ENCODE measurements around the gene CCDC88C.

CCDC88C gene

DNA sequence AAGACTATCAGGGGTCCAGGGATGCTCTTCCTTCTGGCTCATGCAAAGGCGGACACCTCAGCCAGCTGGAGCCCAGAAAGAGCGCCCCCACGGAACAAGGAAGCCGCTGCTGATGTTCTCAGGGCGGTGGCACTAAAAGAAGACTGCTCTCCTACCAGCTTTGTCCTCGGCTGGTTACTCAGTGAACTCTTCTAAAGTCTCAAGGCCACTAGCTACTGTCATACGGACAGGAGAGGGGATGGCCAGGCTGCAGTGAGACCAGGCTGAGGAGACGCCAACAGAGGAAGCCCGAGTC, 59.6 kb downstream of the CCDC88C start:
- H3K4me3 ChIP-seq (ENCODE audit: low read depth, low read length), result no peak overlapping the region
- TF ChIP-seq, protein P1, sequence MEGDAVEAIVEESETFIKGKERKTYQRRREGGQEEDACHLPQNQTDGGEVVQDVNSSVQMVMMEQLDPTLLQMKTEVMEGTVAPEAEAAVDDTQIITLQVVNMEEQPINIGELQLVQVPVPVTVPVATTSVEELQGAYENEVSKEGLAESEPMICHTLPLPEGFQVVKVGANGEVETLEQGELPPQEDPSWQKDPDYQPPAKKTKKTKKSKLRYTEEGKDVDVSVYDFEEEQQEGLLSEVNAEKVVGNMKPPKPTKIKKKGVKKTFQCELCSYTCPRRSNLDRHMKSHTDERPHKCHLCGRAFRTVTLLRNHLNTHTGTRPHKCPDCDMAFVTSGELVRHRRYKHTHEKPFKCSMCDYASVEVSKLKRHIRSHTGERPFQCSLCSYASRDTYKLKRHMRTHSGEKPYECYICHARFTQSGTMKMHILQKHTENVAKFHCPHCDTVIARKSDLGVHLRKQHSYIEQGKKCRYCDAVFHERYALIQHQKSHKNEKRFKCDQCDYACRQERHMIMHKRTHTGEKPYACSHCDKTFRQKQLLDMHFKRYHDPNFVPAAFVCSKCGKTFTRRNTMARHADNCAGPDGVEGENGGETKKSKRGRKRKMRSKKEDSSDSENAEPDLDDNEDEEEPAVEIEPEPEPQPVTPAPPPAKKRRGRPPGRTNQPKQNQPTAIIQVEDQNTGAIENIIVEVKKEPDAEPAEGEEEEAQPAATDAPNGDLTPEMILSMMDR (IDR thresholded peaks at IDR 0.05; ENCODE audit: low read depth, low read length, missing control alignments), result no peak
- in situ Hi-C loops (cut with HindIII; ENCODE audit: low sequenced_read_pairs), result no loop called here
- no peak for DNase-seq (ENCODE audit: low read depth)

DNA sequence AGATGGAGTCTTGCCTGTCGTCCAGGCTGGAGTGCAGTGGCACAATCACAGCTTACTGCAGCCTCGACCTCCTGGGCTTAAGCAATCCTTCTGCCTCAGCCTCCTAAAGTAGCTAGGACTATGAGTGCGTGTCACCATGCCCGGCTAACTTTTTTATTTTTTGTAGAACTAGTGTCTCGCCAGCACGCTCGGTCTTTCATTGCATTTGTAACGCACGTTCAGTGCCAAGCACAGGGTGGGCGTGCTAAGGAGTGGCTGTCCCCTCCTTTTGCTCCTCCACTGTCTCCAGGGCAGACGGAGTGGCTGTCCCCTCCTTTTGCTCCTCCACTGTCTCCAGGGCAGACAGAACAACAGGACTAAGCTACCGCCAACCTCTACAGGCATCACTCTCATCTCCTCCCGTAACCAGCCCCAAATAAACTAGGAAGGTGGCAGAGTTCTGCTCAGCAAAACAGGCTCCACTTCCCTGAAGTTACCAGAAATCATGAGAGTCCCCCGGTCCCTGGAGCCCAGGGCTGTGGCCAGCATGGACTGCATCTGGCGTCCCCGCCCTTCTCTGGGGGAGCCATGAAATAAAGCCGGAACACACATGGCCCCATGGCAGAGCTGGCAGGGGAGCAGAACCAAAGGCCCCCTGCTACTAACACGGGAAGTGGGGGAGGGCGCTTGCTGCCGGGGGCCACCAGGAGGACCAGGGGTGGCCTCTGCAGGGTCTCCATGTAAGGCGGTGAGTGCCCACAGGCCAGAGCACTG, 60.2 kb downstream of the CCDC88C start:
- TF ChIP-seq, protein P1 (IDR thresholded peaks at IDR 0.05; ENCODE audit: low read depth, low read length, missing control alignments), result no peak
- DNase-seq (ENCODE audit: low read depth), result no peak
- in situ Hi-C loops (cut with HindIII; ENCODE audit: low sequenced_read_pairs), result no loop called here
- H3K4me3 ChIP-seq (ENCODE audit: low read depth, low read length), result no peak overlapping the region

DNA sequence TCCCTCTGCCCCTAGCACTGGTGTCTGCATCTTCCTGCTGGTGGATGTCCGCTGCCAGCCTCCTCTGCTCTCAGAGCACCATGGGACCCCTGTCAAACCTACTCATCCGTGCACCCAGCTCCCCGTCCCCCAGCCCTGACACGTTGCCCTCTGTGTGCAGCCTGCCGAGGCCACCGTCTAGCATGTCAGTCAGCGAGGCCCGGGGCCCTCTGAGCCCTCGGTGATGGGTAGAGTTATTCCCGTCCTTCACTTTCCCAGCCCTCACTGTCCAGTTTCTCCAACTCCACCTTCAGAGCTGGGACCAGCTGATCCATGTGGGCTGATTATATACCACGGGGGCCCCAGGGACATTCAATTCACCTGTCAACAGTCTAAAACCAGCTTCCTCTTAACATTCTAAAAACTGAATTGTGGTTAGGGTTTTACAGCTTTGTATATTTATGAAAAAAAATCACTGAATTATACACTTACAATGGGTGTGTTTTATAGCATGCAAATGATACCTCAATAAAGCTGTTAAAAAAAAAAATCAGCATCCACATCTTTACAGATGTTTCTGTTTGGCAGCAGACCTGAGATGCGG, 61.3 kb downstream of the CCDC88C start:
- no peak overlapping the region for H3K4me3 ChIP-seq (ENCODE audit: low read depth, low read length)
- no peak for DNase-seq (ENCODE audit: low read depth)
- in situ Hi-C loops (cut with HindIII; ENCODE audit: low sequenced_read_pairs), result no loop called here
- TF ChIP-seq, protein P1 (IDR thresholded peaks at IDR 0.05; ENCODE audit: low read depth, low read length, missing control alignments), result no peak

DNA sequence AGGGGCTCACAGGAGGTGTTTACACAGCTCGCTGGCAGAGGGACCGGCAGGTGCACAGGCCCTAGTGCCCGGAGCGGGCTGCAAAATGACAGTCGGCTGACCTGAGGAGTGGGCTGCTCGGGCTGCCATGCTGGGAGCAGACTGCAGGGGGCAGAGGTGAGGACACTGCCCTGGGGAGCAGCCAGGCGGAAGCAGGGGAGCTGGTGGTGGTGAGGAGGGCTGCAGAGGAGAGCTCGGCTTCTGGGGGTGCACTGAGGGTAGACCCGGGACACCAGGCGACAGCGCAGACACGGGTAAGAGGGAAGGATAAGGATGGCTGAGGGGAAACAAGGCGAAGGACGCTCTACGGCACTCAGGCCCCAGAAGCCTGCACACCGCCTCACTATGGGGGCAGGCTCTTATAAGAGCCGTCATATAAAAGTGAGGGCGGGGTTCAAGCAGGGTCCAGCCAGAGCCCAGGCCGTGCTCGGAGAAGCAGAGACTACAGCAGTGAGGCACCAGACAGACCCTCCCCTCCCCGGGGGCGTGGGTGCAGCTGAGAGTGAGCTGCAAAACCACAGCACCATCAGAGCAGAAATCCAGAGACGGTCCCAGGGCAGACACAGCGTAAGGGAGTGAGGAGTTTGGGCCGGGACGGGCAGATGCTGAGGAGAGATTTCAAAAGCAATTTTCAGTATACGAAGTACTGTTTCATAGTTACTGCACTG, 62.5 kb downstream of the CCDC88C start:
- TF ChIP-seq, protein P1 (IDR thresholded peaks at IDR 0.05; ENCODE audit: low read depth, low read length, missing control alignments), result peak; percentile 11
- in situ Hi-C loops (cut with HindIII; ENCODE audit: low sequenced_read_pairs), result no loop called here
- no peak for DNase-seq (ENCODE audit: low read depth)
- H3K4me3 ChIP-seq (ENCODE audit: low read depth, low read length), result no peak overlapping the region

DNA sequence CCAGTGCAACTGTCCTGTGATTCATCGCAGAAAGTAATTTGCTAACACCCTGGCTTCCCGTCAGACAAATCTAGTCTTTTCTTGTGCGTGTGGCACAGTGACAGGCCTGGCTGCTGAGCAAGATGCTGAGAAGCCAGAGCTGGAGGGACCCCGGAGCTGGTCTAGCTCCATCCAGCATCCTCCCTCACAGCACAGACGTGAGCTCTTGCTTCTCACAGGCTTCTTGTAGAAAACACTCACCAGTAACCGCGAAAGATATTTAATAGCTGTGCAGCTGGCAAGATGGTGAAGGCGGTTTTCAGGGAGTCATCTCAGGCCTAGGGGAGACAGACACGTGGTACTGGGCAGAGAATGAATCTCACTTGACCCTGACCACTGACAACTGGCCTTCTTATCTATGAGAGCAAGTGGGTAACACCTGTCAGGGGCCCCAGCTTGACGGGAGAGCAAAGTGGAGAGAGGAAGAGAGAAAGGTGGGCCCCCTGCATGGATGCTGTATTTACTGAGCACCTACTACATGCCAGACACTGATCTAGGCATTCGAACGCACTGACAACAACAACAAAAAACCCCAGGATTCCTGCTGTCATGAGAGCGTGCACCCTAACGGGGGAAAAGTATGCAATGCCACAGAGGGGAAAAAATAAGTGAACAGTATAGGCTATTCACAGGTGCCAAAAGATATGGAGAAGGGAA, 63.3 kb downstream of the CCDC88C start:
- in situ Hi-C loops (cut with HindIII; ENCODE audit: low sequenced_read_pairs), result no loop called here
- no peak overlapping the region for H3K4me3 ChIP-seq (ENCODE audit: low read depth, low read length)
- DNase-seq (ENCODE audit: low read depth), result peak; percentile 4
- TF ChIP-seq, protein P1 (IDR thresholded peaks at IDR 0.05; ENCODE audit: low read depth, low read length, missing control alignments), result no peak
